Transverse colon (tissue), 4 donors: ENCODE data around the gene TRMT10B. TPM values are rescaled to one million over a fixed set of nuclear protein-coding genes. Genes with fewer than 3 reads are reported as not detected.

Experiments used
- DNase-seq: peaks from one replicate; pipeline ENCODE4 v3.0.0-alpha.2; 2019
- H3K27ac ChIP-seq, 4 donors: fragments of 200-600 bp; sonication (generic); 2 replicates each; pipeline ENCODE4 v1.5.1; 2016 to 2018; ENCODE audit warnings: inconsistent platforms in 4 of 4
- H3K27me3 ChIP-seq: fragments of 200-600 bp; sonication (generic); 2 replicates; pipeline ENCODE4 v1.5.1; 2017; ENCODE audit warnings: inconsistent platforms
- H3K36me3 ChIP-seq, 4 donors: fragments of 200-600 bp; sonication (generic); 2 replicates each; pipeline ENCODE4 v1.5.1; 2017 to 2019; ENCODE audit warnings: inconsistent platforms in 4 of 4
- H3K4me1 ChIP-seq, 4 donors: fragments of 200-600 bp; sonication (generic); 2 replicates each; pipeline ENCODE4 v1.5.1; 2017 to 2020; ENCODE audit warnings: inconsistent platforms in 4 of 4
- H3K4me3 ChIP-seq, 4 donors: fragments of 200-600 bp; sonication (generic); 1 replicate in 1 of 4; 2 replicates in 3 of 4; pipeline versions ENCODE4 v1.5.1 to v1.6.1; 2017 to 2019; ENCODE audit warnings: inconsistent platforms in 4 of 4
- H3K9me3 ChIP-seq, 2 donors: fragments of 200-600 bp; sonication (generic); 2 replicates each; pipeline ENCODE4 v1.5.1; 2017 to 2019; ENCODE audit warnings: inconsistent platforms in 2 of 2
- CTCF ChIP-seq, 5 experiments: fragments of 200-600 bp in 3 of 5; fragments of 450-650 bp in 2 of 5; sonication (generic) in 3 of 5; IDR thresholded peaks; 1 replicate in 2 of 5; 2 replicates in 3 of 5; pipeline ENCODE4 v1.5.1; 2016 to 2017; ENCODE audit warnings: antibody characterized with exemption in 5 of 5, inconsistent platforms in 3 of 5, mild to moderate bottlenecking in 2 of 5, moderate library complexity in 1 of 5
- EP300 ChIP-seq: sonication (generic); formaldehyde crosslinking; IDR thresholded peaks from one replicate; pipeline ENCODE4 v1.6.1; 2017; ENCODE audit warnings: antibody characterized with exemption, low read depth
- POLR2A ChIP-seq: fragments of 450-650 bp; IDR thresholded peaks from one replicate; pipeline ENCODE4 v1.6.1; 2016; ENCODE audit warnings: antibody characterized with exemption, mild to moderate bottlenecking, moderate library complexity
- POLR2AphosphoS5 ChIP-seq, 3 donors: sonication (generic); formaldehyde crosslinking; IDR thresholded peaks; one replicate each; pipeline ENCODE4 v1.6.1; 2016; ENCODE audit warnings: antibody characterized with exemption in 3 of 3
- WGBS, 2 donors: methylation state at CpG; one replicate each; pipeline ENCODE4 v1.1.5; 2018; ENCODE audit warnings: low coverage in 1 of 2; 5-methylcytosine and 5-hydroxymethylcytosine counted together
- in situ Hi-C, 4 donors: fragments of 200-750 bp; cut with MboI; loops; one replicate each; pipeline versions ENCODE4 v1.15.0 to v1.15.1; 2017; ENCODE audit warnings: low sequenced_read_pairs in 3 of 4, low pct_ligation_motif_present in 1 of 4, low pct_unique_long_range_greater_than_20kb in 1 of 4
- intact Hi-C: fragments of 100-400 bp; cut with DNase I; formaldehyde crosslinking; loops from one replicate; pipeline ENCODE4 v1.15.1; 2023; ENCODE audit warnings: low total_unique reads
- total RNA-seq, 4 donors: library from RNA; depleted of rRNA; stranded (reverse); fragments of >200 nt; gene quantifications; one replicate each; pipeline ENCODE4 v1.1.0, GENCODE V29; 2016

Gene TRMT10B
- total RNA-seq, 4 donors from 2014 or later = 1.4 to 7.5 (median 4.0) TPM

GRCh38 chr9:37710046-37710445 is 43.6 kb upstream of the TRMT10B start:
- H3K4me1 ChIP-seq = no peaks in the 10 kb centered on the region
- TF ChIP-seq EP300 (no peak), POLR2AphosphoS5 (IDR thresholded peaks at IDR 0.05) (no peak), POLR2A (no peak), CTCF (IDR thresholded peaks at IDR 0.05) (no peak)
- H3K36me3 ChIP-seq = no peaks in the 10 kb centered on the region
- no peaks in the 10 kb centered on the region for H3K9me3 ChIP-seq
- no peak overlapping the region for H3K27ac ChIP-seq
- 52 to 57% methylated on average over 3 of the region's 3 CpGs for WGBS, 2 donors
- intact Hi-C loops = no loop called here
- in situ Hi-C loops = loop anchor here in 1 of 4 donors (10.0 kb wide), 1 partner anchor 65 kb away; no protein-coding TSS in a partner anchor
- no peak for DNase-seq
- peaks cover 3% of the 10 kb centered on the region for H3K27me3 ChIP-seq
- H3K4me3 ChIP-seq = no peak overlapping the region

- Histone ChIP-seq H3K27ac (no peak overlapping the region), H3K36me3 (no peaks in the 10 kb centered on the region), H3K4me1 (no peaks in the 10 kb centered on the region), H3K4me3 (no peak overlapping the region), H3K9me3 (no peaks in the 10 kb centered on the region), H3K27me3 (no peaks in the 10 kb centered on the region)
- 61 to 74% methylated on average over 3 to 4 of the region's 4 CpGs for WGBS, 2 donors
- TF ChIP-seq POLR2AphosphoS5 (IDR thresholded peaks at IDR 0.05) (no peak), POLR2A (no peak), EP300 (no peak), CTCF (IDR thresholded peaks at IDR 0.05) (no peak)
- DNase-seq = no peak
- in situ Hi-C loops (loop anchor here in 1 of 4 donors (10.0 kb wide), 1 partner anchor 60 kb away; no protein-coding TSS in a partner anchor), intact Hi-C loops (no loop called here)
Measured at GRCh38 chr9:37715260-37715659, 38.3 kb upstream of the TRMT10B start.

GRCh38 chr9:37715991-37716505 is 37.6 kb upstream of the TRMT10B start:
- no peaks in the 10 kb centered on the region for H3K9me3 ChIP-seq
- no peaks in the 10 kb centered on the region for H3K4me1 ChIP-seq
- DNase-seq = no peak
- in situ Hi-C loops (loop anchor here in 1 of 4 donors (10.0 kb wide), 1 partner anchor 59 kb away; no protein-coding TSS in a partner anchor), intact Hi-C loops (no loop called here)
- 69 to 87% methylated on average over 4 to 5 of the region's 5 CpGs for WGBS, 2 donors
- H3K36me3 ChIP-seq = no peaks in the 10 kb centered on the region
- H3K27ac ChIP-seq = no peak overlapping the region
- no peaks in the 10 kb centered on the region for H3K27me3 ChIP-seq
- TF ChIP-seq POLR2AphosphoS5 (IDR thresholded peaks at IDR 0.05) (no peak), POLR2A (no peak), EP300 (no peak), CTCF (IDR thresholded peaks at IDR 0.05) (no peak)
- no peak overlapping the region for H3K4me3 ChIP-seq

GRCh38 chr9:37719526-37719925 is 34.1 kb upstream of the TRMT10B start:
- TF ChIP-seq POLR2AphosphoS5 (IDR thresholded peaks at IDR 0.05) (no peak), POLR2A (no peak), EP300 (no peak), CTCF (IDR thresholded peaks at IDR 0.05) (no peak)
- no peak for DNase-seq
- Histone ChIP-seq H3K27ac (no peak overlapping the region), H3K9me3 (no peaks in the 10 kb centered on the region), H3K36me3 (no peaks in the 10 kb centered on the region), H3K4me3 (no peak overlapping the region), H3K4me1 (no peaks in the 10 kb centered on the region), H3K27me3 (no peaks in the 10 kb centered on the region)
- intact Hi-C loops = no loop called here
- 68 to 76% methylated on average over 2 of the region's 2 CpGs for WGBS, 2 donors
- in situ Hi-C loops = loop anchor here in 1 of 4 donors (10.0 kb wide), 1 partner anchor 55 kb away; no protein-coding TSS in a partner anchor
